ENCODE data around the gene UGGT1. TPM values are rescaled to one million over a fixed set of nuclear protein-coding genes. Genes with fewer than 3 reads are reported as not detected.

Gene UGGT1
- total and polyA plus RNA-seq, 2 experiments from 2014 or later, result 11.5 to 65.0 TPM

GRCh38 chr2:128093762-128094161 lies 2.8 kb downstream of the UGGT1 start:
- H3K4me1 ChIP-seq (ENCODE audit: insufficient read depth), result peaks cover 4% of the 10 kb centered on the region
- peaks cover 18% of the 10 kb centered on the region for H4K20me1 ChIP-seq (replicated peaks; ENCODE audit: insufficient read depth)
- no peak for ATAC-seq
- H3K4me1 Mint-ChIP-seq, result peaks cover 13% of the 10 kb centered on the region
- no peaks in the 10 kb centered on the region for H3K9me2 ChIP-seq (ENCODE audit: insufficient read depth)
- no peak overlapping the region for H3K4me2 ChIP-seq
- no peak overlapping the region for H3K4me3 Mint-ChIP-seq
- no peaks in the 10 kb centered on the region; the same call in 2 of the 3 replicates for H3K9me3 Mint-ChIP-seq
- peaks cover 10% of the 10 kb centered on the region for H3K27me3 Mint-ChIP-seq (ENCODE audit: insufficient read depth, low read depth, poor library complexity)
- H3K36me3 Mint-ChIP-seq (ENCODE audit: low read depth), result peaks cover 14% of the 10 kb centered on the region
- H3K36me3 ChIP-seq (ENCODE audit: insufficient read depth), result peaks cover 15% of the 10 kb centered on the region; the same call in 1 of the 2 replicates
- TF ChIP-seq CREB1 (CRISPR knock-in tag; IDR thresholded peaks at IDR 0.05; ENCODE audit: low read depth), result no peak
- TF ChIP-seq STAT1 (IDR thresholded peaks at IDR 0.05; ENCODE audit: unreplicated experiment), result no peak
- no peak for TF ChIP-seq JUNB (IDR thresholded peaks at IDR 0.05; ENCODE audit: unreplicated experiment)
- H3K27me3 ChIP-seq (ENCODE audit: insufficient read depth), result no peaks in the 10 kb centered on the region
- H3K27ac Mint-ChIP-seq, result no peak overlapping the region
- peaks cover 5% of the 10 kb centered on the region; the same call in 1 of the 2 replicates for H3F3A ChIP-seq (replicated peaks; ENCODE audit: low read depth)
- H3K4me3 ChIP-seq, result no peak overlapping the region
- no peak overlapping the region for H3K27ac ChIP-seq (ENCODE audit: low read depth)
- no peak for DNase-seq (ENCODE audit: low spot score)
- H2AFZ ChIP-seq, result no peak overlapping the region
- H3K79me2 ChIP-seq (replicated peaks; ENCODE audit: insufficient read depth), result peaks cover 69% of the 10 kb centered on the region

- H3K9me3 Mint-ChIP-seq, result no peaks in the 10 kb centered on the region
- peaks cover 10% of the 10 kb centered on the region for H3K27me3 Mint-ChIP-seq (ENCODE audit: insufficient read depth, low read depth, poor library complexity)
- Histone ChIP-seq H3K79me2 (replicated peaks; ENCODE audit: insufficient read depth) (peaks cover 82% of the 10 kb centered on the region), H3F3A (replicated peaks; ENCODE audit: low read depth) (peaks cover 5% of the 10 kb centered on the region; the same call in 1 of the 2 replicates), H4K20me1 (replicated peaks; ENCODE audit: insufficient read depth) (peaks cover 22% of the 10 kb centered on the region), H3K36me3 (ENCODE audit: insufficient read depth) (peaks cover 15% of the 10 kb centered on the region; the same call in 1 of the 2 replicates), H2AFZ (no peak overlapping the region), H3K27me3 (ENCODE audit: insufficient read depth) (no peaks in the 10 kb centered on the region), H3K4me2 (no peak overlapping the region), H3K4me3 (no peak overlapping the region), H3K4me1 (ENCODE audit: insufficient read depth) (peaks cover 4% of the 10 kb centered on the region), H3K27ac (ENCODE audit: low read depth) (no peak overlapping the region), H3K9me2 (ENCODE audit: insufficient read depth) (no peaks in the 10 kb centered on the region)
- H3K4me1 Mint-ChIP-seq, result peaks cover 9% of the 10 kb centered on the region; the same call in 2 of the 3 replicates
- H3K27ac Mint-ChIP-seq, result no peak overlapping the region
- peaks cover 20% of the 10 kb centered on the region; the same call in 2 of the 3 replicates for H3K36me3 Mint-ChIP-seq (ENCODE audit: low read depth)
- H3K4me3 Mint-ChIP-seq, result no peak overlapping the region
- ATAC-seq, result no peak
- no peak for DNase-seq (ENCODE audit: low spot score)
- TF ChIP-seq EZH2 (IDR thresholded peaks at IDR 0.05; ENCODE audit: low read depth, unreplicated experiment) (no peak), EZH2phosphoT487 (IDR thresholded peaks at IDR 0.05; ENCODE audit: unreplicated experiment) (no peak), JUNB (IDR thresholded peaks at IDR 0.05; ENCODE audit: unreplicated experiment) (no peak), CTCF (conservative IDR thresholded peaks at IDR 0.05; ENCODE audit: low read depth in 2 of 2) (no peak), NANOG (IDR thresholded peaks at IDR 0.05; ENCODE audit: borderline replicate concordance) (no peak), POLR2AphosphoS5 (IDR thresholded peaks at IDR 0.05; ENCODE audit: low read depth) (no peak), ETS1 (IDR thresholded peaks at IDR 0.05) (no peak), ZNF462 (CRISPR knock-in tag; IDR thresholded peaks at IDR 0.05) (no peak), STAT1 (IDR thresholded peaks at IDR 0.05; ENCODE audit: unreplicated experiment) (no peak), CREB1 (CRISPR knock-in tag; IDR thresholded peaks at IDR 0.05; ENCODE audit: low read depth) (no peak)
Measured at GRCh38 chr2:128095201-128095600, 4.2 kb downstream of the UGGT1 start.
